GF-D8 (cell line): Measurements from ENCODE around the gene IMPA2.
"Not testable (repeated sequence)": the region's sequence is repeated elsewhere in the genome, so short reads cannot be mapped to it uniquely, and the experiment has no call there.

Experiments
- DNase-seq: peaks from one replicate; lab custom pipeline; 2025; lab: John Stamatoyannopoulos, UW

IMPA2 gene

DNA sequence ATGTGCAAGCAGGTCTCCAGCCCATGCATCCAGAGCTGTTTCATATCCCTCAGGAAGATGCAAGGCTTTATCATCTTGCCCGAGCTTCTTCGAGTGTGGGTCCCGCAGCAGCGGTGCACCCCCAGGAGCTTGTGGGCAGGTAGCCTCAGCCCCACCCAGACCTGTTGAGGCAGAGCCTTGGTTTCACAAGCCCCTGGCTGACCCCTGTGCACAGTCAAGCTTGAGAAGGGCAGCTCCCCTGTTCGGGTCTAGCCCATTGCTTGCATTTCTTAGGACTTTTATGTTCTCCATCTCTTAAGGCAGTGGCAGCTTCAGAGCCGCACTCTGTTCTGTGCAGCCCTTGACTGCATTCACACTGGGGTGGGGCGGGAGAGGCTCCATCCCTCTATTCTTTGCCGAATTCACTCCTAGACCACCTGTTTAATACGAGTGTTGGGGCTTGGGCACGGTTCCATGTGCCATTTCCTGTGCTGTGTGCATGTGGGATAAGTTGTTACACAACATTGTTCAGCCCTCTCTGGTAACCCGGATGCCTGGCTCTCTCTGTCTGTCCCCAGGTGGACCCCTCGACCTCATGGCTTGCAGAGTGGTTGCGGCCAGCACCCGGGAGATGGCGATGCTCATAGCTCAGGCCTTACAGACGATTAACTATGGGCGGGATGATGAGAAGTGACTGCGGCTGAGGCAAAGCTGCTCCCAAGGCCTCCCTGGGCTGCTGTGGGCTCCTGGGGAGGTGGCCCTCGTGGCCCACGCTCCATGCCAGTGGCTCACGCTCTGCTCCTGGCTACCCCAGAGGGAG lies 48.7 kb downstream of the IMPA2 start:
- DNase-seq, result peak; percentile 27

DNA sequence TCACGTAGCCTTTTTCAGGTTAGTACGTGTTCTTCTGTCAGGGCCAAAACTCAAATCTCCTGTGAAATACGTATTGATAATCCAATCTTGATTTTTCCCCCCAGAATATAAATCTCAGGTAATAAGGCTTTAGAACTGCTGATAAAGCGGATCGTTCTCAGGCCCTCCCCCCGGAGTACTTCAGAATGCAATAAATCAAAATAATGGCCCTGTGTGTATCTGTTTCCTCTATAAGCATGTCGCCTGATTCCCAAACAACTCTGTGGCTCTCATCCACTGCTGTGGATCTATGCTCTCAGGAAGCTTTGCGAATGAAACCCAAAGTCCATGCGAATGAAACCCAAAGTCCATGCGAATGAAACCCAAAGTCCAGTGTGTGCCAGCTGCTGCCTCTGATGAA lies 49.4 kb downstream of the IMPA2 start:
- no peak for DNase-seq

DNA sequence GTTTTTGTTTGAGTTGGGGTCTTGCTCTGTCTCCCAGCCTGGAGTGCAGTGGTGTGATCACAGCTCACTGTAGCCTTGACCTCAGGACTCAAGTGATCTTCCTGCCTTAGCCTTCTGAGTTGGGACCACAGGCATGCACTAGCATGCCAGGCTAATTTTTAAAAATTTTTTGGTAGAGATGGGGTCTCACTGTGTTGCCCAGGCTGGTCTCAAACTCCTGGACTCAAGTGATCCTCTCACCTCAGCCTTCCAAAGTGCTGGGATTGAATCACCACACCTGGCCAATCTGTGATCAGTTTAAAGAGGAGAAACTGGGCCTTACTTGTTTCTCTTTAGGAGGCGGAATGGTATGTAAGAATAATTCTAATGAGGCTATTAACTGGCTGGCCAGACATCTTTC lies 49.9 kb downstream of the IMPA2 start:
- DNase-seq, result no peak

DNA sequence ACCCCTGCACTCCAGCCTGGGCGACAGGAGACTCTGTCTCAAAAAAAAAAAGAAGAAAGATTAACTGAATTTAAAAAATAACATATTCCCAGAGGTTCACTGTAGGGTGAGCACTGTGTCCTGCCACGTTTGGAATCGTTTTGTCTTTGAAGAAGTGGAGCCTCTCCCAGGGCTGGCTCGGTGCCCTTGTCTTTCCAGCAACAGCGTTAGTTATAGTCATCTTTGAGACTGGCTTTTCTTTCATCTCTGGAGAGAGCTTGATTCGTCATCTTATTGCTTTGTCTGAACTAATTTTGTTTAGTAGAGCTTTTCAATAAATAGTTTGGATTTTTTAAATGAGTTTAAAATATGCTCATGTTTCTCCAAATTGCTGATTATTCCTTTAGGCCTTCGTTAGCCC lies 50.5 kb downstream of the IMPA2 start:
- DNase-seq, result no peak

DNA sequence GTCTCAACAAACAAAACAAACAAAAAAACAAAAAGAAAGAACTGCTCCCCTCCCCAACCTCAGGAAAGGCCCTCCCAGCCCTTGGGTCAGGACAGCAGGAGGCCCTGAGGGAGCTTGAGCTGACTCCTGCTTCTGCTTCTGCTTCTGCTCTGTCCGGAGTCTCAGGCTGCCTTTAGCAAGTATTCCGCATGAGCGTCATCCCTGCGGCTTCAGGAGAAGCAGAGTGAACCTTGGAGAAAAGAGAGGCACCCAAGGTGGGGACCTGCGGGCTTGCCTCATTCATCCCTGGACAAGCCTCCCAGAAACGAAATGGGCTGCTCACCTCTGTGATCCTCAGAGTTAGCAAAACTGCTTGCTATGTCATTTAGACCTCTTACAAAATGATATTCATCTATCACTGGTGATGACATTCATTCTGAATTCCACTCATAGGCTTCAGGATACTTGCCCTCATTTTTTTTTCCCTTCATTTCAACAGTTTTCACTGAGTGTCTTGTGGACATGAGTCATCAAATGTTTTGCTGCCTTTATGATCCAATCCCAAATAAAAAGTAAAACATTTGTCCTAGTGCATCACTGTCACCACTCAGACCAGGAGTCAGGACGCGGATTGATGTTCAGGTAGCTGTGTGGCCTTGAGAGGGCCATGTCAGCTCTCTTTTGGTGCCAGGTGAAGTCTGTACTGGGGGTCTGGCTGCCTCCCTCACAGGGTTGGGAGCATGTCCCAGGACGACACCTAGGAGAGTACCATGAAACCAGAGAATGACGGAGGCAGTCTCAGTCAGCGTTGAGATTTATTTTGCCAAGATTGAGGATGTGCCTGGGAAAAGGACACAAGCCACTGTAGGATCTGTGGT lies 51.7 kb downstream of the IMPA2 start:
- DNase-seq, result no peak

DNA sequence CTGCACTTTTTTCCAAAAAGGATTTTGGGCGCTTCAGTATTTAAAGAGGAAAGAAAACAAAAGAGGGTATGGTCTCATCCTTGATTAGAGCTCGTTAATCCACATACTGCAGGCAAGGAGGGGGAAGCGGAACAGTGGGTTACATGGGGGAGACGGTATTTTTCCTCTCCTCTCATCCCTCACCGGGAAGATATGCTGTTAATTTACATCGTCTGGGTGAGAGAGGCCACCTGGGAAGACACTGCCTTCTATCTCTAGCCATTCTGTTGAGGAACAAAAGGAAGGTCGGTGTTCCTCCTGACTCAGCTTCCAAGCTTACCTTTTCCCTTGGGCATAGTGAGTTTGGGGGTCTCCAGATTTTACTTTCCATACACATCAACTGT lies 52.3 kb downstream of the IMPA2 start:
- DNase-seq, result no peak

DNA sequence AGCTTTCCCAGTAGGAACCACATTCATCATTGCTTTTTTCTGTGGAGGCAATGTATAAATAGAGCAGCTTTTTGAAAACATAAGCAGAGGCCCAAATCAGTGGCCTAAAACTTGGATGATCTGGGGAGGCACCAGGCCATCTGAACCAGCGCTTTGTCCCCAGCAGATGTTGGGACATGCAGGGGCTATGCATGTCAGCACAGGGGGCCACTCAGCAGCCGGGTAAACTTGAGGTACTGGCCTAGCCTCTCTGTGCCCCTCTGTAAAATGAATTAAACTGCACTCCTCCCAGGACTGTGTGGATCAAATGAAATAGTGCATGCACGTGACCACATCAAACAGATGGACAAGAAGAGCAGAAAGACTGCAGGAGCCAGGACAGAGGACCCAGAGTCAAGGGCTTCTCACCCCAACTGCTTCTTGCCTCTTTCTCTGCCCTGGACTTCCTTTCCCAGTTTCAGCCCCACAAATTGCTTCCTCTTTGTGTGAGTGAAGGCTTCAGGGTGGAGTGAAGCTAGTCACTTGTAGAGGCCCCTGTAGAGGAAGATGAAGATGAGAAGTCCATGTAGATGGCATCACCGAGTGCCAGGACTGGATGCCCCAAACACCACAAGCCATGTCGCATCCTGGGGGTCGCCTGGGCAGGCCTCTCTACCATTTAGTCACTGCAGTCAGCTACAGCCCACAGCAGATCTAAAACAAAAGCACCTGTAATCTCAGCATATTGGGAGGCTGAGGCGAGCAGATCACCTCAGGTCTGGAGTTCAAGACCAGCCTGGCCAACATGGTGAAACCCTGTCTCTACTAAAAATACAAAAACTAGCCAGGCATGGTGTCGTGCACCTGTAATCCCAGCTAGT lies 53.2 kb downstream of the IMPA2 start:
- no peak for DNase-seq

DNA sequence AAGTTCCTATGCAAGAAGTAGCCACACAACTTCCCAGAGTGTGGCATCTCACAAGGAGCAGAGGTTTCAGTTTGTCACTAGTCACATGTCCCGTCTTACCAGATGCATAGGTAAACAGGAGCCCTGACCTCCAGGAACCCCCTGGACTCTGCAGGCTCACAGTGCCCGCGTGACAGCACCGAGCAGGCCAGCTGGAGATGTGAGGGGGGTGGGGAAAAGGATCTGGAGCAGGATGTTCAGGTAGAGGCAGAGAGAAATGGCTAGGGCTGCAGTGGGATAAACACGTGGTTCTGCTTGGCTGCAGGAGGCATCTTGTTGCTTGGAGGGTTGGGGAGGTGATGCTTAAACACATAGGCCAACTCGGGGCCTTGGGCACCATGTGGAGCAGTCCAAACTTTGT lies 54.2 kb downstream of the IMPA2 start:
- DNase-seq, result no peak

DNA sequence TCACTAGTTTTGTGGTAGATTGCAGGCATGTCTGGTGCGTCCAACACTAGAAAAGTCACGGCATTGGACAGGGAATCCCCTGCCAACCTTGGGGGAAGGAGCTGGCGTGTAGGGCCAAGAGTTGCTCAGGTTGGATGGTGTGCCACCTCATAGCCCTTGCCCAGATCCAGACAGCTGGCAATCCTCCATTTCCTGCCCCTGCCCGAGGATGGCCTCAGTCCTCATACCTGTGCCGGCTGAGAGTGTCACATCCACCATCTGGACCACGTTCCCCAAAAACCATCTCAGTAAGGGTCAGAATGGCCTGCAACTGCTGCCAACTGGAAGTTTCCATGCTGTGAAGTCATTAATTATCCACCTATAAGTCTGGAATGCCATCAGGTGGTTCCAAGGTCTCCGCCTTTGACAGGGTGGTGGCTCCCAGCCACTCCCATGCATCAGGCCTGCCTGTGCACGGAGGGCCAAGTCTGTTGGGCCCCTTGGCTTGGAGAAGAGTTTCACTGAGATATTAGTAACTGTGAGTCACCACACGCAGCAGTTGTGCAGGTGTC lies 55.0 kb downstream of the IMPA2 start:
- no peak for DNase-seq

DNA sequence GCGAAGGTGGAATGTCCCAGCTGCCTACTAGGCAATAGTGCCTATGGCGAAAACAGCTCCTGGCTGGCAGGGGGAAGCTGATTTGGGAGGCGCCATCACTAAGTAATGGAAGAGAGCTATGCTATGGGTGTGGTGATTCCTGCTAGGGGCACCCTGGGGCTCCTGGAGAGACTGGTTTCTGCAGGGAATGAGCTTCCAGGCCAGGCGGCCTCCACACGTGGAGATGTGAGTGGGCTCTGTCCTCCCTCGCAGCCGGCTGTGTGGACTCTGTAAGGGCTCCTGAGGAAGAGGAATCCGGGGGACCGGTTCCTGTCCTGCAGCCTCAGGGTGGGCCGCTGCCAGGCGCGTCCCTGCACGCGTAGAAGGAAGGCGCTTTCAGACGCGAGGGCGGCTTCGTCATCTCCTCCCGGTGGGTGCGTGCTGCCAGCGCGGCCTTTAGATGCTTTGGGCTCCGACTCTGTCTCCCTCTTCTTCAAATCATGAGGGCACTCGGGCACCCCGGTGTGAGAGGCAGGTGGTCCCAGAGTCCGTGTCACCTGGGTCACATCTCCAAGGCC lies 56.9 kb downstream of the IMPA2 start:
- DNase-seq, result no peak

DNA sequence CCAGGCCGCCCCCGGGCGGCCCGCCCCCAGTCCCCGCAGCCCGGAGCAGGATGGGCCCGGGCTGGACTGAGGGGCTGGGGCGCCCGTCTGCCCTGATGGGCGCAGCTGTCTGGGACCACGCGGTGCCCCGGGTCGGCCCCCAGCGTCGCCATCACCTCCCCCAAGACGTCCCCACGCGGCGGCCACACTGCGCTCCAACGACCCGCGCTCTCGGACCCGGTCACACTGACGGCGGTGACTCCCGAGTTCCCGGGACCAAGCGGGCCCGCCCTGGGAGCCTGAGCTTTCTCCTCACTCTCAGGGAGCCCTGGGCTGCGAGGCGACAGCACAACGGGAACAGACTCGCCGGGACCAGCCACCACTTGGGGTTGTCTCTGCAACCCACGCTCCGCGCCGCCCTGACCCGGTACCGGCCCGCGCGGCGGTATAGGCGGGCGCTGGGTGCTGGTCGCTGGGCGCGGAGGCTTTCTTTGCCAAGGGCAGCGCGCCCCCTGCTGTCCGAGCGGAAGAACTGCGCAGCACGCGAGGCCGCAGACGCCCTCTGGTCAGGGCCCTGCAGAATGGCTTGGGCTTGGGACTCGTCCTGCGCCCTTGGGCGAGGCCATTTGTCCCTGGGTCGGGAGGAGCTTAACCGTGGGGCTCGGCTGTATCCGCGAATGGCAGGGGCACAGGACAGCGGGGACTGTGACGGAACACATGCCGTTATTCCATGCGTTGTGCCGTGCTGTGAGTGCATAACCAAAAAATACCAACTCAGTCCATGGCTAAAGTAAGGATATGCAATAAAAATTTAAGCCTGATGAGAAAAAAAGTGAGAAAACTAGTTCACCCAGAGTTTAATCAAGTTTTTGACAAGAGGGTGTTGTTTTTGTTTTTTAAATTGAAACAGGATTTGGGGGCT lies 57.6 kb downstream of the IMPA2 start:
- DNase-seq, result no peak

DNA sequence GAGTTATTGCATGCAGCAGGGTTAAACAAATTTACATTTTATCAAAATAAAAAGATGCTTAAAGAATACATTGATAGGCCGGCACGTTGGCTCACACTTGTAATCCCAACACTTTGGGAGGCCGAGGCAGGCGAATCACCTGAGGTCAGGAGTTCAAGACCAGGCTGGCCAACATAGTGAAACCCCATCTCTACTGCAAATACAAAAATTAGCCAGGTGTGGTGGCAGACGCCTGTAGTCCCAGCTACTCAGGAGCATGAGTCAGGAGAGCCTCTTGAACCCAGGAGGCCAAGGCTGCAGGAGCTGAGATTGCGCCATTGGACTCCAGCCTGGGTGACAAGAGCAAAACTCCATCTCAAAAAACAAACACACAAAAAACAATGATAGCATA lies 58.2 kb downstream of the IMPA2 start:
- not testable (repeated sequence) for DNase-seq

DNA sequence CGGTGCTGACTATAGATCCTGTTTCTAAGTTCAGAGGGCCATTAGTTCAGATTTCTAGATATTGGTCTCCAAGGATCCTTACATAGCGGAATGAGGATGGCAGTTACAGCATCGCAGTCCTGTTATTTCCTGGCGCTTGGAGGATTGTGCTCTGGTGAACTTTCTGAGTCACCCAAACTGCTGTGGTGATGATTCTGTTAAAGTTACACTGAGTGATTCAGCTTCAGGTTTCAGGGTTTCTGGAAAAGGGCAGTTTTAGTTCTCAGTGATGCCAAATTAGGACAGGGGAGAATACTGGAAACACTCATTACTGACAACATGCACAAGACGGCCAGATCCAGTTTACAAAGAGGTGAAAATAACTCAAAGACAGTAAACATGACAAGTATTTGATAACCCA lies 60.3 kb downstream of the IMPA2 start:
- no peak for DNase-seq

DNA sequence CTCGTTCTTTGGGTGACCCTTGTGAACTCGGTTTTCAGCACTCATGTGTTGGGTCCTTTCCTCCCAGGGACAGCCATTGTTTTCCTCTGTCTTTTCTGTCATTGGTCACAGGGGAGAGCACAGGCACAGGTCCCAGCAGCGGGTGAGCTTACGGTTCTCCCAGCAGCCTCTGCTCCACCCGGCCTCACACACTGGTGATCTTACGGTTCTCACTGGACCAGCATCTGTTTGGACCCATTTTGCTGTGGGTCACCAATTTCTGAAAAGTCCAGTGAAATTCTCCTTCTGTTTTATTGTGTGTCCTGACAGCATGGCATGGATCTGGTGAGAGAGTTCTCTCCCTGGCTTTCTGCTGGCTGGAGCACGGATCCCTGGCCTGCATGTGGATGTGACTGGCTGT lies 62.5 kb downstream of the IMPA2 start:
- DNase-seq, result no peak

DNA sequence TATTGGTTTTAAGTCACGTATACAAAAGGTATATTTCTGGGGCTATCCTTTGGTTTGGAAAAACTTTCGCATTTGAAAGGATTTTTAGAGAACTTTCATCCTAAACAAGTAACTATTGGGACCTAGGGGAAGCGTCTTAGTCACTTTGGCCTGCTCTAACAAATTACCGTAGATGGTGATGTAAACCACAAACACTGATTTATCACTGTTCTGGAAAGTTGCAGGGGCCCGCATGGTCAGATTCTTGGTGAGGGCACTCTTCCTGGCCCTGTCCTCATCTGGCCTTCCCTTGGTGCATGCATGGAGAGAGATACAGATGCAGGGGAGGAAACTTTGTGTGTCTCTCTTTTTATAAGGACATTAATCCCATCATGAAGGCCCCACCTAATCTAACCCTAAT lies 63.3 kb downstream of the IMPA2 start:
- no peak for DNase-seq

DNA sequence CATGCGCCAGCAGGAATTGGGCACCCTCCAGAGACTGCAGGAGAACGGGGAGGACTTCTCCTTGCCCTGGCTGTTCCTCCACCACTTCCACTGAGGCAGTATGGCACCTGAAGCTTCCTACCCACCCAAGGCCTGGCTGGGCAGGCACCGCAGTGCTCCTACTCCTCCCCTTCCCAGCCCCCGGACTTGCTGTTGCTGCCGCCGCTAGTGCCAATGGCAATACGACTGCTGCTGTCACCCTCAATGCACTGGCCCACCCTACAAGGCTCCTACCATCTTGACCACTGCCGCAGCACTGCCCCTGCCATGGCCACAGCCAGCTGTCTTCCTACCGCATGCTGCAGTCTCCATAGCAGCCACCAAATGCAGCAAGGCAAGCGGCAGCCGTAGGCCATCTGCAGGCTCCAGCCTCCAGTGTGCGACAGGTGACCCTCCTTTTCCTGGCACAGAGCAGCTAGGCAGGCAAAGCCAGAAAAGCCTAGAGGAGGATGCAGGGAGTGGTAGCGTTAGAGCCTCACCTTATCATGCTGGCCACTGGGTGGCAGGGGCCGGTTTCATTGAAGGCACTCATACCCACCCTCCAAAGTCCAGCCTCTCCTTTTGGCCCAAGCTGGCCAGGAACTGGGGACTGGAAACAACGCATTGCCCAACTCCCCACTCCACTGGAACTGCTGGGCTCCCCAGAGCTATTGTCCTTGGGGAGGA lies 64.9 kb downstream of the IMPA2 start:
- DNase-seq, result no peak

DNA sequence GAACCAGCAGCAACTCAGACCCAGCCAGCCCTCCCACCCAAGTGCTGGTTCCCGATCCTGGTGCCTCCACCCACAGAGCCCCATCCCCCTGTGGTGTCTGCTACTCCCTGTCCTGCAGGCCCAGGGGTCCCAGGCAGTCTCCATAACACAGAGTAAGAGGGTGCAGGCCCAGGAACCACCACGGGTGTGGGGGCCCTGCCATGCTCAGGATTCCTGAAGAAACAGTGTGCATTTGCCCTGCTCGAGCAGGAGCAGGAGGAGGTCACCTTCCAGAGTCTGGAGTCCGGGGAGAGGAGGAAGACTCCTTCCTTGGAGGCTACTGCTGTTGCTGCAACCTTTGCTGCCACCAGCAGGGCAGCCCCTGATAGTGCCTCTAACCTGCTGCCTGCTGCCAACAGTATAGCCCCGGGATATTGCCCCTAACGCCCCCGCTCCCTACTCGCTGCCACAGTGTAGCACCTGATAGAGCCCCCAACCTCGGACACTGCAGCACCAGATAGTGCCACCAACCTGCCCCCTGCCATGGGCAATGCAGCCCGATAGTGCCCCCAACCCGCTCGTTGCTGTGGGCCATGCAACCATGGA lies 65.5 kb downstream of the IMPA2 start:
- DNase-seq, result no peak

DNA sequence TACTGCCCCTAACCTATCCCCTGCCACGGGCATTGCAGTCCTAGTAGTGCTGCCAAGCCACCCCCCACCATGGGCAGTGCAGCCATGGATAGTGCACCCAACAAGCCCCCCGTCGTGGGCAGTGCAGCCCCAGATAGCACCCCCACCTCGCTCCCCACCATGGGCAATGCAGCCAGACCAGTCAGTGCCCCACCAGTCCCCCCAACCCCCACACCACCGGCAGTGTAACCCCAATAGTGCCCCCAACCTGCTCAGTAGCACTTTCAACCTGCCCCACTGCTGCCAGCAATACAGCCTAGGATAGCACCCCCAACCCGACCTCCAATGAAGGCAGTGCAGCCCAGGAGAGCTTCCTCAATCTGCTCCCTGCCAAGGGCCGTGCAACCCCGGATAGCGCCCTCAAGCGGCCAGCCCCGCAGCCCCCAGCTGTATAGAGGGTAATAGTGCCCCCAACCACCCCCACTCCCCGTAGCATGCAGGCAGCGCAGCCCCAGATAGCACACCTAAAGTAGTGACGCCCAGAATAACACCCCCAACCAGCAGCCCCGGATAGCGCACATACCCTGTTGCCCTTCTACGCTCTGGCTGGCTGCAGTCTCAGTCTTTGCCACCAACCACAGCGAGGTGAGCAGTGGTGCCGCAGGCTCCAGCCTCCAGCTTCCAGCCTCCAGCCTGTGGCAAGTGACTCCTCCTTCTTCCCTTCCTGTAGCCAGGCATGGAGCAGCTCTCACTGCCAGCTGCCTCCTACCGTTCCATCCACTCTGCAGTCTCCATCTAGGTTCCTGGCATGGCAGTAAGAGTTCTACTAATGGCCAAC lies 66.9 kb downstream of the IMPA2 start:
- no peak for DNase-seq

DNA sequence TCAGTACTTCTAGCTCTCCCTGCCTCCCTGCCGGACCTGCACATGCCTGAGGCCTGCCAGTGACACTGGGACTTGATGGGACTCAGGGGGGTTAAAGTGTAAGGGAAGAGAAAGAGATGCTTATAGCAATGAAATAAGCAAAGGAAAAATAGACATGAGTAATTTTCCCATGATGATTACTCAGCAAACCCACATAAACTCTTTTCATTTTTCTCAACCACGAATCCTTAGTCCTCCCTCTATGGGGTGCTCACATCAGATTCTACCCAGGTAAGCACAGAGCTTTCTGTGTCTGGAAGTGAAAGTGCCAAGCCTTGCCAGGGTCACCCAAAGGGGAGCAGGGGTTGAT lies 67.5 kb downstream of the IMPA2 start:
- DNase-seq, result no peak
